Neural progenitor cell (in vitro differentiated cells): ENCODE data around the gene TBPL1.

Experiments used
- CTCF ChIP-seq: fragments of 200-600 bp; sonication (generic); IDR thresholded peaks from 2 replicates; pipeline ENCODE4 v1.5.1; 2017; ENCODE audit warnings: antibody characterized with exemption, mild to moderate bottlenecking
- EZH2phosphoT487 ChIP-seq: fragments of 200-600 bp; sonication (generic); IDR thresholded peaks from 2 replicates; pipeline ENCODE4 v1.6.1; 2017; ENCODE audit warnings: antibody characterized with exemption

- no peak for TF ChIP-seq EZH2phosphoT487
- no peak for TF ChIP-seq CTCF
These were observed 12.9 kb downstream of the TBPL1 start for GRCh38 chr6:133965817-133966360.
